Measurements from ENCODE around the gene IFNB1. TPM values are rescaled to one million over a fixed set of nuclear protein-coding genes. Genes with fewer than 3 reads are reported as not detected.

The IFNB1 gene
- total RNA-seq, 1 experiment from 2014 or later = not detected

DNA sequence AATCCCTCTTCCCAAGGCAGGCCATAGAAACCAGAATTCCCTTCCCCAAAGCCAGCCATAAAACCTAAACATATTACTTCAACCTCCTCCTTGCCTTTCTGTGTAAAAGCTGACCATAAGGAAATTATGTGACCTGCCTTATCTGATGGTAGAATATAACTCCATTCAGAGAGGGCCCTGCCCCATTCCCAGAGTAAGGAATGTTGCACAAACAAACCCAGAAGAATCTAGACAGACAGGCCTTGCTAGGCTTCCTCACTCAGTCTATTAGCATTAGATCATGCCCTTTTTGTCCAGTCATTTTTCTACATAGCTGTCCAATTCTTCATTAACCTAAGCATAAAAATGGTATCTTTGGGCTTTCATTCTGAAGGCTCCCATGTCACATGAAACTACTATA lies 17.8 kb upstream of the IFNB1 start:
- ChIA-PET POLR2A (no interaction called here), CTCF (interaction anchor here (1.6 kb wide), 1 partner anchor 15 kb away, joined by 7 read pairs; no protein-coding TSS in a partner anchor)
- H3K27me3 Mint-ChIP-seq (ENCODE audit: low read depth) = no peaks in the 10 kb centered on the region; the same call in 1 of the 2 replicates
- no peak overlapping the region for H3K4me3 Mint-ChIP-seq
- no peak overlapping the region for H3K27ac Mint-ChIP-seq
- H3K36me3 Mint-ChIP-seq = no peaks in the 10 kb centered on the region
- no peak for ATAC-seq
- TF ChIP-seq, protein P1, sequence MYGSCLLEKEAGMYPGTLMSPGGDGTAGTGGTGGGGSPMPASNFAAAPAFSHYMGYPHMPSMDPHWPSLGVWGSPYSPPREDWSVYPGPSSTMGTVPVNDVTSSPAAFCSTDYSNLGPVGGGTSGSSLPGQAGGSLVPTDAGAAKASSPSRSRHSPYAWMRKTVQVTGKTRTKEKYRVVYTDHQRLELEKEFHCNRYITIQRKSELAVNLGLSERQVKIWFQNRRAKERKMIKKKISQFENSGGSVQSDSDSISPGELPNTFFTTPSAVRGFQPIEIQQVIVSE (CRISPR knock-in tag; IDR thresholded peaks at IDR 0.05; ENCODE audit: borderline replicate concordance) = no peak
- TF ChIP-seq ZBTB21 (CRISPR knock-in tag; IDR thresholded peaks at IDR 0.05; ENCODE audit: borderline replicate concordance) = no peak
- no peak for TF ChIP-seq ZNF121 (CRISPR knock-in tag; IDR thresholded peaks at IDR 0.05)
- TF ChIP-seq PRRX2 (CRISPR knock-in tag; IDR thresholded peaks at IDR 0.05) = no peak
- TF ChIP-seq OVOL2 (CRISPR knock-in tag; IDR thresholded peaks at IDR 0.05; ENCODE audit: borderline replicate concordance) = no peak
- no peak for TF ChIP-seq FOXJ3 (CRISPR knock-in tag; IDR thresholded peaks at IDR 0.05; ENCODE audit: borderline replicate concordance)
- TF ChIP-seq, protein P2, sequence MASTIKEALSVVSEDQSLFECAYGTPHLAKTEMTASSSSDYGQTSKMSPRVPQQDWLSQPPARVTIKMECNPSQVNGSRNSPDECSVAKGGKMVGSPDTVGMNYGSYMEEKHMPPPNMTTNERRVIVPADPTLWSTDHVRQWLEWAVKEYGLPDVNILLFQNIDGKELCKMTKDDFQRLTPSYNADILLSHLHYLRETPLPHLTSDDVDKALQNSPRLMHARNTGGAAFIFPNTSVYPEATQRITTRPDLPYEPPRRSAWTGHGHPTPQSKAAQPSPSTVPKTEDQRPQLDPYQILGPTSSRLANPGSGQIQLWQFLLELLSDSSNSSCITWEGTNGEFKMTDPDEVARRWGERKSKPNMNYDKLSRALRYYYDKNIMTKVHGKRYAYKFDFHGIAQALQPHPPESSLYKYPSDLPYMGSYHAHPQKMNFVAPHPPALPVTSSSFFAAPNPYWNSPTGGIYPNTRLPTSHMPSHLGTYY (CRISPR knock-in tag; IDR thresholded peaks at IDR 0.05) = no peak
- no peak for TF ChIP-seq ATF1 (CRISPR knock-in tag; IDR thresholded peaks at IDR 0.05)
- no peak for TF ChIP-seq JUN (CRISPR knock-in tag; IDR thresholded peaks at IDR 0.05)
- TF ChIP-seq, protein P3, sequence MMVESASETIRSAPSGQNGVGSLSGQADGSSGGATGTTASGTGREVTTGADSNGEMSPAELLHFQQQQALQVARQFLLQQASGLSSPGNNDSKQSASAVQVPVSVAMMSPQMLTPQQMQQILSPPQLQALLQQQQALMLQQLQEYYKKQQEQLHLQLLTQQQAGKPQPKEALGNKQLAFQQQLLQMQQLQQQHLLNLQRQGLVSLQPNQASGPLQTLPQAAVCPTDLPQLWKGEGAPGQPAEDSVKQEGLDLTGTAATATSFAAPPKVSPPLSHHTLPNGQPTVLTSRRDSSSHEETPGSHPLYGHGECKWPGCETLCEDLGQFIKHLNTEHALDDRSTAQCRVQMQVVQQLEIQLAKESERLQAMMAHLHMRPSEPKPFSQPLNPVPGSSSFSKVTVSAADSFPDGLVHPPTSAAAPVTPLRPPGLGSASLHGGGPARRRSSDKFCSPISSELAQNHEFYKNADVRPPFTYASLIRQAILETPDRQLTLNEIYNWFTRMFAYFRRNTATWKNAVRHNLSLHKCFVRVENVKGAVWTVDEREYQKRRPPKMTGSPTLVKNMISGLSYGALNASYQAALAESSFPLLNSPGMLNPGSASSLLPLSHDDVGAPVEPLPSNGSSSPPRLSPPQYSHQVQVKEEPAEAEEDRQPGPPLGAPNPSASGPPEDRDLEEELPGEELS (CRISPR knock-in tag; IDR thresholded peaks at IDR 0.05) = no peak
- TF ChIP-seq, protein P4, sequence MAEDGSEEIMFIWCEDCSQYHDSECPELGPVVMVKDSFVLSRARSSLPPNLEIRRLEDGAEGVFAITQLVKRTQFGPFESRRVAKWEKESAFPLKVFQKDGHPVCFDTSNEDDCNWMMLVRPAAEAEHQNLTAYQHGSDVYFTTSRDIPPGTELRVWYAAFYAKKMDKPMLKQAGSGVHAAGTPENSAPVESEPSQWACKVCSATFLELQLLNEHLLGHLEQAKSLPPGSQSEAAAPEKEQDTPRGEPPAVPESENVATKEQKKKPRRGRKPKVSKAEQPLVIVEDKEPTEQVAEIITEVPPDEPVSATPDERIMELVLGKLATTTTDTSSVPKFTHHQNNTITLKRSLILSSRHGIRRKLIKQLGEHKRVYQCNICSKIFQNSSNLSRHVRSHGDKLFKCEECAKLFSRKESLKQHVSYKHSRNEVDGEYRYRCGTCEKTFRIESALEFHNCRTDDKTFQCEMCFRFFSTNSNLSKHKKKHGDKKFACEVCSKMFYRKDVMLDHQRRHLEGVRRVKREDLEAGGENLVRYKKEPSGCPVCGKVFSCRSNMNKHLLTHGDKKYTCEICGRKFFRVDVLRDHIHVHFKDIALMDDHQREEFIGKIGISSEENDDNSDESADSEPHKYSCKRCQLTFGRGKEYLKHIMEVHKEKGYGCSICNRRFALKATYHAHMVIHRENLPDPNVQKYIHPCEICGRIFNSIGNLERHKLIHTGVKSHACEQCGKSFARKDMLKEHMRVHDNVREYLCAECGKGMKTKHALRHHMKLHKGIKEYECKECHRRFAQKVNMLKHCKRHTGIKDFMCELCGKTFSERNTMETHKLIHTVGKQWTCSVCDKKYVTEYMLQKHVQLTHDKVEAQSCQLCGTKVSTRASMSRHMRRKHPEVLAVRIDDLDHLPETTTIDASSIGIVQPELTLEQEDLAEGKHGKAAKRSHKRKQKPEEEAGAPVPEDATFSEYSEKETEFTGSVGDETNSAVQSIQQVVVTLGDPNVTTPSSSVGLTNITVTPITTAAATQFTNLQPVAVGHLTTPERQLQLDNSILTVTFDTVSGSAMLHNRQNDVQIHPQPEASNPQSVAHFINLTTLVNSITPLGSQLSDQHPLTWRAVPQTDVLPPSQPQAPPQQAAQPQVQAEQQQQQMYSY (CRISPR knock-in tag; IDR thresholded peaks at IDR 0.05) = no peak
- TF ChIP-seq NFATC4 (CRISPR knock-in tag; IDR thresholded peaks at IDR 0.05) = no peak
- no peaks in the 10 kb centered on the region for H3K4me1 Mint-ChIP-seq
- no peak for DNase-seq (ENCODE audit: low spot score)
- H3K9me3 Mint-ChIP-seq = no peaks in the 10 kb centered on the region

DNA sequence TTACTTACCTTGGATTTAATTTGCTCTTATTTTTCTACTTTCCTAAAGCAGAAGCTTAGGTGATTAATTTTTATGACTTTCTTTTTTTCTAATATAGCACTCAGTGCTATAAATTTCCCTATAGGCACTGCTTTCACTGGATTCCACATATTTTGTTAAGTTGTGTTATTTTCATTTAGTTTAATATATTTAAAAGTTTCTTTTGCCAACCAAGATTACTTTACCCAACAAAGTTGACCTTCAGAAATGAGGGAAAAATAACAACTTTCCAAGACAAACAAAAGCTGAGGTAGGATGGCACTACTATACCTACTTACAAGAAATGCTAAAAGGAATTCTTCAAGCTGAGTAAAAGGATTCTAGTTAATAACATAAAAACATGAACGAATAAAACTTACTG lies 8.8 kb upstream of the IFNB1 start:
- CTCF ChIA-PET = no interaction called here
- H3K9me3 Mint-ChIP-seq = peaks cover 26% of the 10 kb centered on the region

More for the DNA sequence above, 8.8 kb upstream of the IFNB1 start:
- POLR2A ChIA-PET = no interaction called here
- no peak for TF ChIP-seq ZNF263 (CRISPR knock-in tag; IDR thresholded peaks at IDR 0.05; ENCODE audit: low read depth)
- TF ChIP-seq SMAD3 (CRISPR knock-in tag; IDR thresholded peaks at IDR 0.05; ENCODE audit: borderline replicate concordance) = no peak
- TF ChIP-seq TEAD1 (CRISPR knock-in tag; IDR thresholded peaks at IDR 0.05) = no peak
- TF ChIP-seq NFYB (CRISPR knock-in tag; conservative IDR thresholded peaks at IDR 0.05; ENCODE audit: low read depth) = no peak
- TF ChIP-seq ZNF317 (CRISPR knock-in tag; IDR thresholded peaks at IDR 0.05; ENCODE audit: borderline replicate concordance, low read depth) = no peak
- TF ChIP-seq KAT7 (CRISPR knock-in tag; IDR thresholded peaks at IDR 0.05; ENCODE audit: borderline replicate concordance) = no peak
- no peak for TF ChIP-seq TEAD4 (CRISPR knock-in tag; IDR thresholded peaks at IDR 0.05)
- TF ChIP-seq GTF2I (CRISPR knock-in tag; conservative IDR thresholded peaks at IDR 0.05) = no peak
- TF ChIP-seq SMAD4 (CRISPR knock-in tag; IDR thresholded peaks at IDR 0.05) = no peak
- no peak for TF ChIP-seq ZNF671 (CRISPR knock-in tag; IDR thresholded peaks at IDR 0.05)
- TF ChIP-seq IRF2 (CRISPR knock-in tag; IDR thresholded peaks at IDR 0.05; ENCODE audit: borderline replicate concordance, low read depth) = no peak
- TF ChIP-seq GRHL2 (CRISPR knock-in tag; IDR thresholded peaks at IDR 0.05; ENCODE audit: insufficient replicate concordance, severe bottlenecking) = no peak
- TF ChIP-seq, protein P5, sequence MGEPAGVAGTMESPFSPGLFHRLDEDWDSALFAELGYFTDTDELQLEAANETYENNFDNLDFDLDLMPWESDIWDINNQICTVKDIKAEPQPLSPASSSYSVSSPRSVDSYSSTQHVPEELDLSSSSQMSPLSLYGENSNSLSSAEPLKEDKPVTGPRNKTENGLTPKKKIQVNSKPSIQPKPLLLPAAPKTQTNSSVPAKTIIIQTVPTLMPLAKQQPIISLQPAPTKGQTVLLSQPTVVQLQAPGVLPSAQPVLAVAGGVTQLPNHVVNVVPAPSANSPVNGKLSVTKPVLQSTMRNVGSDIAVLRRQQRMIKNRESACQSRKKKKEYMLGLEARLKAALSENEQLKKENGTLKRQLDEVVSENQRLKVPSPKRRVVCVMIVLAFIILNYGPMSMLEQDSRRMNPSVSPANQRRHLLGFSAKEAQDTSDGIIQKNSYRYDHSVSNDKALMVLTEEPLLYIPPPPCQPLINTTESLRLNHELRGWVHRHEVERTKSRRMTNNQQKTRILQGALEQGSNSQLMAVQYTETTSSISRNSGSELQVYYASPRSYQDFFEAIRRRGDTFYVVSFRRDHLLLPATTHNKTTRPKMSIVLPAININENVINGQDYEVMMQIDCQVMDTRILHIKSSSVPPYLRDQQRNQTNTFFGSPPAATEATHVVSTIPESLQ (CRISPR knock-in tag; IDR thresholded peaks at IDR 0.05) = no peak
- TF ChIP-seq, protein P2 (CRISPR knock-in tag; IDR thresholded peaks at IDR 0.05) = no peak
- ATAC-seq (no peak), DNase-seq (ENCODE audit: low spot score) (no peak)
- Mint-ChIP-seq H3K4me1 (no peaks in the 10 kb centered on the region), H3K27ac (no peak overlapping the region), H3K36me3 (peaks cover 14% of the 10 kb centered on the region), H3K4me3 (no peak overlapping the region), H3K27me3 (ENCODE audit: low read depth) (no peaks in the 10 kb centered on the region)
